Endothelial cell of umbilical vein (primary cell): ENCODE results near the gene CDK5RAP2. TPM values are rescaled to one million over a fixed set of nuclear protein-coding genes. Genes with fewer than 3 reads are reported as not detected.

Experiments
- BruUV-seq: library from RNA; stranded (reverse); fragments of 400-500 nt; replicated peaks from 2 replicates; lab custom pipeline; 2021; lab: Mats Ljungman, UMichigan
- CTCF ChIA-PET: fragments of 300-600, 350-600 bp; sonication (Branson Sonifier 250); formaldehyde crosslinking; loops from one replicate; lab custom pipeline; 2021; ENCODE audit warnings: antibody characterized with exemption, inconsistent platforms; lab: Charles Lee
- POLR2A ChIA-PET: fragments of 300-600, 350-600 bp; sonication (Branson Sonifier 250); formaldehyde crosslinking; loops from one replicate; lab custom pipeline; 2021; ENCODE audit warnings: antibody characterized with exemption, inconsistent platforms; lab: Charles Lee
- DNase-seq: peaks from one replicate; pipeline ENCODE4 v3.0.0-alpha.2; 2011; ENCODE audit warnings: low read depth, low spot score
- FAIRE-seq: peaks from 2 replicates; lab custom pipeline; 2011; peaks lifted over from hg19 to GRCh38; lab: Jason Lieb, UNC
- H2AFZ ChIP-seq: 2 replicates; pipeline ENCODE4 v1.6.0; 2012; ENCODE audit warnings: low read depth, low read length, control low read depth, inconsistent platforms
- H3K27ac ChIP-seq: 2 replicates; pipeline ENCODE4 v1.5.1; 2011; ENCODE audit warnings: low read depth, mild to moderate bottlenecking, control low read depth, low read length, moderate library complexity; ENCODE audit not compliant: insufficient read depth
- H3K27me3 ChIP-seq, 2 experiments: 2 replicates each; pipeline versions ENCODE4 v1.6.0 to v1.6.1; 2011; ENCODE audit warnings: low read length in 2 of 2, mixed read lengths in 1 of 2; ENCODE audit not compliant: control insufficient read depth in 2 of 2, insufficient read depth in 2 of 2
- H3K36me3 ChIP-seq, 2 experiments: 2 replicates in 1 of 2; 3 replicates in 1 of 2; pipeline ENCODE4 v1.5.1; 2011; ENCODE audit warnings: low read length in 2 of 2, mild to moderate bottlenecking in 1 of 2, moderate library complexity in 1 of 2; ENCODE audit not compliant: control insufficient read depth in 2 of 2, insufficient read depth in 2 of 2; ENCODE audit errors: extremely low read depth in 1 of 2
- H3K4me1 ChIP-seq: 3 replicates; pipeline ENCODE4 v1.5.1; 2011; ENCODE audit warnings: mild to moderate bottlenecking, low read length; ENCODE audit not compliant: control insufficient read depth, insufficient read depth; ENCODE audit errors: extremely low read depth
- H3K4me2 ChIP-seq: 2 replicates; pipeline ENCODE4 v1.6.1; 2011; ENCODE audit warnings: low read length, control low read depth, mixed read lengths; ENCODE audit not compliant: insufficient read depth
- H3K4me3 ChIP-seq, 3 experiments: fragments of 200-600 bp in 1 of 3; sonication (generic), shearing (Covaris generic) in 1 of 3; replicated peaks in 1 of 3; 2 replicates each; pipeline ENCODE4 v1.5.1; 2011 to 2016; ENCODE audit warnings: control low read depth in 3 of 3, low read length in 3 of 3, mild to moderate bottlenecking in 2 of 3, inconsistent platforms in 1 of 3, low read depth in 1 of 3, moderate library complexity in 1 of 3; ENCODE audit not compliant: insufficient read depth in 1 of 3
- H3K79me2 ChIP-seq: 2 replicates; pipeline ENCODE4 v1.6.0; 2012; ENCODE audit warnings: low read length, inconsistent platforms; ENCODE audit not compliant: control insufficient read depth, insufficient read depth
- H3K9ac ChIP-seq: replicated peaks from 2 replicates; pipeline ENCODE3; 2011; ENCODE audit warnings: low read length, control low read depth; ENCODE audit not compliant: insufficient read depth; ENCODE audit errors: extremely low read depth
- H3K9me1 ChIP-seq: replicated peaks from 3 replicates; pipeline ENCODE4 v1.6.0; 2011; ENCODE audit warnings: mild to moderate bottlenecking, low read length; ENCODE audit not compliant: control insufficient read depth, insufficient read depth; ENCODE audit errors: extremely low read depth
- H3K9me3 ChIP-seq: replicated peaks from 2 replicates; pipeline ENCODE4 v1.5.1; 2012; ENCODE audit warnings: low read length, inconsistent platforms; ENCODE audit not compliant: control insufficient read depth, insufficient read depth
- H4K20me1 ChIP-seq: replicated peaks from 2 replicates; pipeline ENCODE3; 2011; ENCODE audit warnings: mild to moderate bottlenecking, low read length; ENCODE audit not compliant: control insufficient read depth, insufficient read depth; ENCODE audit errors: extremely low read depth
- CTCF ChIP-seq, 2 donors: IDR thresholded peaks; 1 replicate in 1 of 2; 2 replicates in 1 of 2; pipeline ENCODE4 v1.5.1; 2011; ENCODE audit warnings: low read length in 2 of 2, mild to moderate bottlenecking in 2 of 2, moderate library complexity in 2 of 2, control low read depth in 1 of 2, inconsistent platforms in 1 of 2, low read depth in 1 of 2; ENCODE audit not compliant: insufficient read depth in 1 of 2; ENCODE audit errors: extremely low read depth in 1 of 2
- EZH2 ChIP-seq: IDR thresholded peaks from 2 replicates; pipeline ENCODE4 v1.6.1; 2012; ENCODE audit warnings: borderline replicate concordance, low read depth, mild to moderate bottlenecking, moderate library complexity, low read length, inconsistent platforms; ENCODE audit not compliant: severe bottlenecking
- FOS ChIP-seq: IDR thresholded peaks from 2 replicates; pipeline ENCODE4 v1.6.1; 2011; ENCODE audit warnings: mild to moderate bottlenecking, low read length, moderate library complexity, borderline replicate concordance; ENCODE audit not compliant: insufficient read depth
- GATA2 ChIP-seq: IDR thresholded peaks from 2 replicates; pipeline ENCODE4 v1.7.0; 2011; ENCODE audit warnings: low read depth, mild to moderate bottlenecking, moderate library complexity, mixed read lengths, low read length; ENCODE audit not compliant: insufficient read length, insufficient read depth
- JUN ChIP-seq: IDR thresholded peaks from 2 replicates; pipeline ENCODE4 v1.6.1; 2011; ENCODE audit warnings: borderline replicate concordance, low read depth; ENCODE audit not compliant: insufficient read length, insufficient read depth
- MAX ChIP-seq: IDR thresholded peaks from 2 replicates; pipeline ENCODE4 v1.6.1; 2011; ENCODE audit not compliant: insufficient read depth, insufficient read length
- MYC ChIP-seq: IDR thresholded peaks from one replicate; pipeline ENCODE4 v1.6.1; 2011; ENCODE audit warnings: mild to moderate bottlenecking, low read depth, low read length
- POLR2A ChIP-seq: IDR thresholded peaks from 2 replicates; pipeline ENCODE4 v1.6.1; 2012; ENCODE audit warnings: low read depth, mild to moderate bottlenecking, control low read depth, low read length
- POLR2AphosphoS5 ChIP-seq: IDR thresholded peaks from 2 replicates; pipeline ENCODE4 v1.6.1; 2012; ENCODE audit warnings: low read depth, mild to moderate bottlenecking, control low read depth, low read length, moderate library complexity; ENCODE audit not compliant: insufficient read depth
- dilution Hi-C: fragments of 300-500 bp; cut with MboI; formaldehyde crosslinking; loops from one replicate; pipeline ENCODE4 v1.15.0; 2019; ENCODE audit warnings: low sequenced_read_pairs; ENCODE audit not compliant: extremely low pct_ligation_motif_present
- intact Hi-C: fragments of 100-400 bp; cut with micrococcal nuclease; formaldehyde crosslinking; loops from one replicate; pipeline ENCODE4 v1.10.0; 2022
- polyA plus RNA-seq, 4 experiments: library from polyadenylated mRNA; depleted of rRNA in 3 of 4; stranded (reverse) in 3 of 4; unstranded in 1 of 4; fragments of >200 nt; gene quantifications; 2 replicates each; pipeline versions ENCODE4 v1.2.1 to v1.2.3, GENCODE V29; 2011 to 2012; ENCODE audit warnings: missing spikeins in 1 of 4
- total RNA-seq: library from RNA; stranded (reverse); gene quantifications from 2 replicates; pipeline ENCODE4 v1.2.3, GENCODE V29; 2021

Gene CDK5RAP2
- total and polyA plus RNA-seq, 2 donors (not counting 3 experiments of a cell fraction or from before 2014, with no cell fraction given): 17.5 to 56.7 TPM

GRCh38 chr9:120567874-120568273 is 12.1 kb downstream of the CDK5RAP2 start:
- no peak overlapping the region for H3K9ac ChIP-seq
- no peaks in the 10 kb centered on the region for H3K4me1 ChIP-seq
- no peak overlapping the region for H2AFZ ChIP-seq
- intact Hi-C loops (no loop called here), dilution Hi-C loops (no loop called here)
- peaks cover 14% of the 10 kb centered on the region for H3K79me2 ChIP-seq
- H3K9me1 ChIP-seq: no peaks in the 10 kb centered on the region
- BruUV-seq: no TSS peak
- DNase-seq (no peak), FAIRE-seq (no peak)
- H3K36me3 ChIP-seq: peaks cover 11 to 14% of the 10 kb centered on the region in 2 experiments
- H3K27me3 ChIP-seq: no peaks in the 10 kb centered on the region
- TF ChIP-seq JUN (no peak), POLR2AphosphoS5 (no peak), MAX (no peak), MYC (no peak), EZH2 (no peak), CTCF (IDR thresholded peaks at IDR 0.05; ENCODE audit: extremely low read depth in 1 of 2, insufficient read depth in 1 of 2, low read depth in 1 of 2, low read length in 2 of 2) (no peak), GATA2 (no peak), FOS (no peak), POLR2A (no peak)
- CTCF ChIA-PET: no interaction called here
- no peaks in the 10 kb centered on the region for H3K9me3 ChIP-seq
- no peak overlapping the region for H3K4me3 ChIP-seq
- H3K4me2 ChIP-seq: no peak overlapping the region
- no peaks in the 10 kb centered on the region for H4K20me1 ChIP-seq
- POLR2A ChIA-PET: no interaction called here
- H3K27ac ChIP-seq: no peak overlapping the region
